ENCODE data around the gene RANBP1. TPM values are rescaled to one million over a fixed set of nuclear protein-coding genes. Genes with fewer than 3 reads are reported as not detected.

RANBP1 gene
- total RNA-seq, 1 experiment from 2014 or later = 133 TPM

DNA sequence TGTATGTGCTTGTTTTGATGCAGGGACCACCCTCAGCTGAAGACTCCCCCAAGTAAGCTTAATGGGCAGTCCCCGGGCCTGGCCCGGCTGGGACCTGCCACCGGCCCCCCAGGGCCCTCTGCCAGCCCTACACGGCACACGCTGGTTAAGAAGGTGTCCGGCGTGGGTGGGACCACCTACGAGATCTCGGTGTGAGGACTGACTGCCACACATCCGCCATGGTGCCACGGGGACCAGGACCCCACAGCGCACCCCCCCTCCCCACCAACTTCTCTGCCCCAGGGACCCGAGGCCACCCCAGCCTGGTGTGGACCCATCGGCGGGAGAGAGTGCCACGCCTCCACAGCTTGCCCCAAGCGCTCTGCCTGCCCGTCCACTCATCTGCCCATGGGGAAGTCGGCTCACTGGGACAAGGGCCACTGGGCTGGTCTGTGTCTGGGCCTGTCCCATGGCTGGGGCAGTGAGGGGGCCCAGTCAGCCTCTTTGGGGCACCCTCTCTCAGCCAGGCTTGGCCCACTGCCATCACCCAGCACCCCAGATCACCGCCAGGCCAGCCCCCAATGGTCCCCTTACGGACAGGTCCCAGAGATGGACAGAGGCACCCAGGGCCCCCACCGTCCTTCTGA lies 29.4 kb downstream of the RANBP1 start:
- Histone ChIP-seq H3K9me2 (replicated peaks; ENCODE audit: insufficient read depth, low read length) (no peaks in the 10 kb centered on the region), H3K9ac (ENCODE audit: low read length) (no peak overlapping the region), H3K27me3 (ENCODE audit: low read length) (no peaks in the 10 kb centered on the region), H4K20me1 (ENCODE audit: insufficient read depth, low read depth, low read length) (peaks cover 4% of the 10 kb centered on the region; the same call in 1 of the 2 replicates), H3K4me2 (ENCODE audit: low read depth, low read length, poor library complexity, severe bottlenecking) (no peak overlapping the region), H3K36me3 (ENCODE audit: insufficient read depth, low read length) (no peaks in the 10 kb centered on the region), H3K79me2 (ENCODE audit: low read length) (no peaks in the 10 kb centered on the region), H2AFZ (ENCODE audit: low read length) (no peak overlapping the region), H3K4me1 (ENCODE audit: low read length) (peaks cover 12% of the 10 kb centered on the region), H3K9me3 (ENCODE audit: low read length) (no peaks in the 10 kb centered on the region), H3K27ac (ENCODE audit: low read length) (no peak overlapping the region), H3K4me3 (ENCODE audit: low read length) (no peak overlapping the region)
- no peak for DNase-seq

- H3K9ac ChIP-seq (ENCODE audit: low read length) = no peak overlapping the region
- no peaks in the 10 kb centered on the region for H3K36me3 ChIP-seq (ENCODE audit: insufficient read depth, low read length)
- H3K27ac ChIP-seq (ENCODE audit: low read length) = no peak overlapping the region
- no peak overlapping the region for H3K4me3 ChIP-seq (ENCODE audit: low read length)
- no peaks in the 10 kb centered on the region for H3K79me2 ChIP-seq (ENCODE audit: low read length)
- H3K9me3 ChIP-seq (ENCODE audit: low read length) = no peaks in the 10 kb centered on the region
- H4K20me1 ChIP-seq (ENCODE audit: insufficient read depth, low read depth, low read length) = peaks cover 4% of the 10 kb centered on the region; the same call in 1 of the 2 replicates
- H3K27me3 ChIP-seq (ENCODE audit: low read length) = no peaks in the 10 kb centered on the region
- H3K9me2 ChIP-seq (replicated peaks; ENCODE audit: insufficient read depth, low read length) = no peaks in the 10 kb centered on the region
- H2AFZ ChIP-seq (ENCODE audit: low read length) = no peak overlapping the region
- DNase-seq = no peak
- H3K4me2 ChIP-seq (ENCODE audit: low read depth, low read length, poor library complexity, severe bottlenecking) = no peak overlapping the region
- H3K4me1 ChIP-seq (ENCODE audit: low read length) = peaks cover 12% of the 10 kb centered on the region
These were observed 29.9 kb downstream of the RANBP1 start for GRCh38 chr22:20145832-20146223.

- no peak overlapping the region for H3K27ac ChIP-seq (ENCODE audit: low read length)
- no peak overlapping the region for H3K4me3 ChIP-seq (ENCODE audit: low read length)
- no peak overlapping the region for H3K4me2 ChIP-seq (ENCODE audit: low read depth, low read length, poor library complexity, severe bottlenecking)
- H3K9ac ChIP-seq (ENCODE audit: low read length) = no peak overlapping the region
- H3K36me3 ChIP-seq (ENCODE audit: insufficient read depth, low read length) = no peaks in the 10 kb centered on the region
- no peak overlapping the region for H2AFZ ChIP-seq (ENCODE audit: low read length)
- no peak for DNase-seq
- no peaks in the 10 kb centered on the region for H3K27me3 ChIP-seq (ENCODE audit: low read length)
- H4K20me1 ChIP-seq (ENCODE audit: insufficient read depth, low read depth, low read length) = peaks cover 4% of the 10 kb centered on the region; the same call in 1 of the 2 replicates
- H3K79me2 ChIP-seq (ENCODE audit: low read length) = no peaks in the 10 kb centered on the region
- peaks cover 12% of the 10 kb centered on the region for H3K4me1 ChIP-seq (ENCODE audit: low read length)
- H3K9me2 ChIP-seq (replicated peaks; ENCODE audit: insufficient read depth, low read length) = no peaks in the 10 kb centered on the region
- no peaks in the 10 kb centered on the region for H3K9me3 ChIP-seq (ENCODE audit: low read length)
These were observed 30.9 kb downstream of the RANBP1 start for GRCh38 chr22:20146777-20147176.

DNA sequence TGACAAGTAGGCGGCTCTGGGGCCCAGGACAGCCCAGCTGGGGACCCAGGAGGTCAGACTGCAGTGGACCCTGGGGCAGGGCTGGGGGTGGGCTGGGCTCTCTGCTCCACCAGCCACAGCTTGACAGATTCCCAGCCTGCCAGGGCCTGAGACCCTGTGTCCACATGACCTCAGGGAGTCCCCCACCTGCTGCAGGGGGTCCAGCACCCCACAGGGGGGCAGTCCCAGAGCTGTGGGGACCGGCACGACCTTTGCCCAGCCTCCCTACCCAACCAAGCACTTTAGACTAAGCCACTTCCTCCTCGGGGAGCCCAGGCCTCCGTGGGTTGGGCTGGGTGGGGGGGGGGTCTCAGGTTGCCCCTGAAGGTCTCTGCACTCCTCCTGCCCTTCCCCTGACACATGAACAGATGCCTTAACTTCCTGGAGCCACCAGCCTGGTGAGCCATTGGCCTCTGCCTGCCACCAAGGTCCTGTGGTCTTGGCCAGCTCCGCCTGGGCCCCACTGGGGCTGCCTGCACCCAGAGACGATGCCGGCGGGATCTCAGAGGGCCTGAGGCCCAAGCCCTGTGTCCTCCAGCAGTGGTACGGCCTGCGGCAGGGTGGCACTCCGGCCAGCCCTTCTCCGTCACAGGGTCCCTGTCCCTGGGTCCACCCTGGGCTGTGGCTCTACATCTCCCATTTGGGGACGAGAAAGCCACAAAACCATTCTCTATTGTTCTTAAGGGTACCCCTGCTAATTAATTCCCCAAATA lies 31.5 kb downstream of the RANBP1 start:
- H3K9me2 ChIP-seq (replicated peaks; ENCODE audit: insufficient read depth, low read length) = no peaks in the 10 kb centered on the region

DNA sequence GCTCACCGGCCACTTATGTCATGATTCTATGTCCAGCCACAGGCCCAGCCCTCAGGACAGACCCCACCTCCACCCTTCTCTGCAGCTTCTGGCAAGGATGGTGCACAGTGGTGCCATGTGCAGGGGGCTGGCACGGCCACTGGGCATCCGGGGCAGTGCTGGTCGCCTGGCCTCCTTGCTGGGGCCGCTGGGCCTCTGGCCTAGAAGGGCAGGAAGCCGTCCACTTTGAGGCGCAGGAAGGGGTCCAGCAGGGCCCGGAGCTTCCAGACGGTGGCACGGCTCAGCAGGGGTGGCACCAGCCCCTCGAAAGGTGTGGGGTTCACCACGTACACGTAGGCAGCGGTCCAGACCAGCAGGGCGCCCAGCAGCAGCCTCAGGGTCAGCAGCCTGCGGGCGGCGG lies 32.5 kb downstream of the RANBP1 start:
- H4K20me1 ChIP-seq (ENCODE audit: insufficient read depth, low read depth, low read length) = peaks cover 4% of the 10 kb centered on the region; the same call in 1 of the 2 replicates
- H3K4me1 ChIP-seq (ENCODE audit: low read length) = peaks cover 12% of the 10 kb centered on the region
- no peaks in the 10 kb centered on the region for H3K9me2 ChIP-seq (replicated peaks; ENCODE audit: insufficient read depth, low read length)
- no peak overlapping the region for H3K4me2 ChIP-seq (ENCODE audit: low read depth, low read length, poor library complexity, severe bottlenecking)
- no peaks in the 10 kb centered on the region for H3K36me3 ChIP-seq (ENCODE audit: insufficient read depth, low read length)
- no peak overlapping the region for H3K27ac ChIP-seq (ENCODE audit: low read length)
- no peak overlapping the region for H3K4me3 ChIP-seq (ENCODE audit: low read length)
- no peaks in the 10 kb centered on the region for H3K27me3 ChIP-seq (ENCODE audit: low read length)
- H3K79me2 ChIP-seq (ENCODE audit: low read length) = no peaks in the 10 kb centered on the region
- H3K9me3 ChIP-seq (ENCODE audit: low read length) = no peaks in the 10 kb centered on the region
- DNase-seq = no peak
- H2AFZ ChIP-seq (ENCODE audit: low read length) = no peak overlapping the region
- no peak overlapping the region for H3K9ac ChIP-seq (ENCODE audit: low read length)

More for the DNA sequence above, 31.5 kb downstream of the RANBP1 start:
- Histone ChIP-seq H3K9ac (ENCODE audit: low read length) (no peak overlapping the region), H3K79me2 (ENCODE audit: low read length) (no peaks in the 10 kb centered on the region), H3K27ac (ENCODE audit: low read length) (no peak overlapping the region), H2AFZ (ENCODE audit: low read length) (no peak overlapping the region), H3K9me3 (ENCODE audit: low read length) (no peaks in the 10 kb centered on the region), H4K20me1 (ENCODE audit: insufficient read depth, low read depth, low read length) (peaks cover 4% of the 10 kb centered on the region; the same call in 1 of the 2 replicates), H3K4me3 (ENCODE audit: low read length) (no peak overlapping the region), H3K4me1 (ENCODE audit: low read length) (peaks cover 12% of the 10 kb centered on the region), H3K36me3 (ENCODE audit: insufficient read depth, low read length) (no peaks in the 10 kb centered on the region), H3K27me3 (ENCODE audit: low read length) (no peaks in the 10 kb centered on the region), H3K4me2 (ENCODE audit: low read depth, low read length, poor library complexity, severe bottlenecking) (no peak overlapping the region)
- no peak for DNase-seq

- H3K79me2 ChIP-seq (ENCODE audit: low read length) = no peaks in the 10 kb centered on the region
- no peak overlapping the region for H3K27ac ChIP-seq (ENCODE audit: low read length)
- no peak overlapping the region for H3K4me2 ChIP-seq (ENCODE audit: low read depth, low read length, poor library complexity, severe bottlenecking)
- no peaks in the 10 kb centered on the region for H3K9me3 ChIP-seq (ENCODE audit: low read length)
- no peak overlapping the region for H3K9ac ChIP-seq (ENCODE audit: low read length)
- peaks cover 4% of the 10 kb centered on the region; the same call in 1 of the 2 replicates for H4K20me1 ChIP-seq (ENCODE audit: insufficient read depth, low read depth, low read length)
- no peaks in the 10 kb centered on the region for H3K9me2 ChIP-seq (replicated peaks; ENCODE audit: insufficient read depth, low read length)
- no peaks in the 10 kb centered on the region for H3K27me3 ChIP-seq (ENCODE audit: low read length)
- peaks cover 12% of the 10 kb centered on the region for H3K4me1 ChIP-seq (ENCODE audit: low read length)
- no peak overlapping the region for H2AFZ ChIP-seq (ENCODE audit: low read length)
- no peaks in the 10 kb centered on the region for H3K36me3 ChIP-seq (ENCODE audit: insufficient read depth, low read length)
- no peak for DNase-seq
- H3K4me3 ChIP-seq (ENCODE audit: low read length) = no peak overlapping the region
These were observed 33.6 kb downstream of the RANBP1 start for GRCh38 chr22:20149257-20150250.

DNA sequence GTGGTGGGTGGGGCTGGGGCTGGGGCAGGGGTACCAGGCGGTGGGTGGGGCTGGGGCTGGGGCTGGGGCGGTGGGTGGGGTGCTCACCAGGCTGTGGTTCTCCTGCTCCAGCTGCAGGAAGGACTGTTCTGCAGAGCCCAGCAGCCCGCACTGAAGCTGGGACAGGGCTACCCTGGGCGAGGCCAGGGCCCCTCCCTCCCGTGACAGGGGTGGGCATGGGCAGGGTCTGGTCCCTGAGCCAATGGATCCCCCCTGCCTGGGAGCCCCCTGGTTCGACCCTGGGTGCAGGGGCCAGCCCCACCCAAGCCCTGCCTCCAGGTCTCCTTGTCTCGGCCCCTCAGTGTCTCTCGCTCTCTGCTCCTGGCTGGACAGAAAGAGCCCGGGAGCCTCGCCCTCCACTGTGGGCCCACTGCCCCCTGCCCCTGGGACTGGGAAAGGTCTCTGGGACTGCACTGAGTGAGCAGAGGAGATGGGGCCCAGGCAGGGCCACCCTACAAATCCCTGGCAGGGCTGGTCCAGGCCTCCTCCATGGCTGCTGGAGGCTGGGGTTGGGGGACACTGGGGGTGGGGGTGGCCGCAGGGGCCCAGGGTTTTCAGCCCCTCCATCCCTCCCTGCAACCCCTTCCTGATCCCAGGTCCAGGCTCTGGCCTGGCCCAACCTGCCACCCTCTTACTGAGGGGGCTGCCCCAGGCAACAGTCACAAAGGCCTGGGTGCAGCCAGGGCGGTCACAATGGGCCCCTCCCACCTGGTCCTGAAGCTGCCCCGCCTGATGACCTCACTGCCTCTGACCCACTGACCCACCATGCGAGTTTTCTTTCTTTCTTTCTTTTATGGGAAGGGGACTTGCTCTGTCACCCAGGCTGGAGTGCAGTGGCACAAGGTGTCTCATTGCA lies 34.7 kb downstream of the RANBP1 start, which contains the start of gene CCDC188:
Gene CCDC188, minus strand, starts transcription at position 675 of the 895 bp plus-strand sequence. Its CDS starts 69 bp downstream, at position 606.
- Histone ChIP-seq H3K79me2 (ENCODE audit: low read length) (no peaks in the 10 kb centered on the region), H3K36me3 (ENCODE audit: insufficient read depth, low read length) (no peaks in the 10 kb centered on the region), H3K9me2 (replicated peaks; ENCODE audit: insufficient read depth, low read length) (no peaks in the 10 kb centered on the region), H3K9ac (ENCODE audit: low read length) (no peak within 1 kb of the TSS), H3K9me3 (ENCODE audit: low read length) (no peaks in the 10 kb centered on the region), H4K20me1 (ENCODE audit: insufficient read depth, low read depth, low read length) (peaks cover 4% of the 10 kb centered on the region; the same call in 1 of the 2 replicates), H3K27me3 (ENCODE audit: low read length) (no peaks in the 10 kb centered on the region), H3K4me3 (ENCODE audit: low read length) (no peak within 1 kb of the TSS), H3K4me2 (ENCODE audit: low read depth, low read length, poor library complexity, severe bottlenecking) (no peak within 1 kb of the TSS), H3K4me1 (ENCODE audit: low read length) (peaks cover 12% of the 10 kb centered on the region), H3K27ac (ENCODE audit: low read length) (no peak within 1 kb of the TSS), H2AFZ (ENCODE audit: low read length) (no peak within 1 kb of the TSS)
- no peak for DNase-seq

Measured in Karpas-422 (cell line).